B cell (primary cell): ENCODE data around the gene ZNF425. TPM values are rescaled to one million over a fixed set of nuclear protein-coding genes. Genes with fewer than 3 reads are reported as not detected.

Experiments
- ATAC-seq: fragments of 200-7000 bp; cut with Tn5 transposase; one replicate; pipeline ENCODE4 v1.10.0; 2021; ENCODE audit warnings: low read depth, mild to moderate bottlenecking, moderate number of reproducible peaks, moderate library complexity
- CTCF ChIA-PET: fragments of 350-600 bp; sonication (Branson Sonifier 250); formaldehyde crosslinking; loops from one replicate; lab custom pipeline; 2021; ENCODE audit warnings: antibody characterized with exemption, inconsistent platforms; lab: Charles Lee
- POLR2A ChIA-PET: fragments of 350-600 bp; sonication (Branson Sonifier 250); formaldehyde crosslinking; loops from one replicate; lab custom pipeline; 2021; ENCODE audit warnings: antibody characterized with exemption; lab: Charles Lee
- DNase-seq: peaks from one replicate; pipeline ENCODE4 v3.0.0; 2013
- H2AFZ ChIP-seq: 2 replicates; pipeline ENCODE4 v1.6.1; 2012; ENCODE audit warnings: mild to moderate bottlenecking, low read depth, low read length; ENCODE audit not compliant: insufficient read depth, poor library complexity, severe bottlenecking
- H3K27ac ChIP-seq, 2 donors: 1 replicate in 1 of 2; 2 replicates in 1 of 2; pipeline ENCODE4 v1.5.1; 2012 to 2013; ENCODE audit warnings: low read length in 2 of 2, mild to moderate bottlenecking in 2 of 2, moderate library complexity in 1 of 2
- H3K27me3 ChIP-seq, 4 experiments: fragments of 200-600 bp in 1 of 4; sonication (generic) in 1 of 4; replicated peaks in 1 of 4; 1 replicate in 2 of 4; 2 replicates in 2 of 4; pipeline versions ENCODE4 v1.6.1 to v1.7.0; 2013 to 2016; ENCODE audit warnings: low read length in 3 of 4, mild to moderate bottlenecking in 2 of 4, mixed read lengths in 1 of 4, moderate library complexity in 1 of 4; ENCODE audit not compliant: insufficient read depth in 4 of 4, control insufficient read depth in 3 of 4; ENCODE audit errors: control extremely low read depth in 1 of 4
- H3K36me3 ChIP-seq, 2 experiments: replicated peaks in 1 of 2; 1 replicate in 1 of 2; 2 replicates in 1 of 2; pipeline versions ENCODE4 v1.6.1 to v1.7.1; 2013; ENCODE audit warnings: low read length in 1 of 2; ENCODE audit not compliant: insufficient read depth in 2 of 2, control insufficient read depth in 1 of 2; ENCODE audit errors: control extremely low read depth in 1 of 2, extremely low read depth in 1 of 2
- H3K4me1 ChIP-seq, 2 donors: fragments of 200-600 bp in 1 of 2; sonication (generic) in 1 of 2; 1 replicate in 1 of 2; 2 replicates in 1 of 2; pipeline versions ENCODE4 v1.5.1 to v1.6.1; 2013 to 2017; ENCODE audit warnings: low read length in 2 of 2; ENCODE audit not compliant: control insufficient read depth in 2 of 2, insufficient read depth in 2 of 2
- H3K4me2 ChIP-seq: replicated peaks from 2 replicates; pipeline ENCODE3; 2012; ENCODE audit warnings: mild to moderate bottlenecking, low read depth, low read length; ENCODE audit not compliant: poor library complexity, severe bottlenecking
- H3K4me3 ChIP-seq, 5 experiments: fragments of 200-600 bp in 1 of 5; sonication (generic) in 1 of 5; 1 replicate in 3 of 5; 2 replicates in 2 of 5; pipeline versions ENCODE4 v1.5.1 to v1.7.0; 2011 to 2016; ENCODE audit warnings: low read length in 4 of 5, mild to moderate bottlenecking in 4 of 5, low read depth in 2 of 5, control low read depth in 1 of 5, moderate library complexity in 1 of 5; ENCODE audit not compliant: insufficient read depth in 1 of 5; ENCODE audit errors: control extremely low read depth in 1 of 5, extremely low read depth in 1 of 5
- H3K79me2 ChIP-seq: fragments of 200-600 bp; sonication (generic); one replicate; pipeline ENCODE4 v1.6.0; 2016; ENCODE audit warnings: low read length; ENCODE audit not compliant: control insufficient read depth, insufficient read depth
- H3K9ac ChIP-seq: fragments of 200-600 bp; sonication (generic); 2 replicates; pipeline ENCODE4 v1.6.1; 2017; ENCODE audit warnings: mild to moderate bottlenecking, low read length, moderate library complexity
- H3K9me3 ChIP-seq, 3 donors: one replicate each; pipeline versions ENCODE4 v1.6.1 to v1.7.1; 2013; ENCODE audit warnings: low read length in 2 of 3; ENCODE audit not compliant: control insufficient read depth in 2 of 3, insufficient read depth in 1 of 3; ENCODE audit errors: control extremely low read depth in 1 of 3
- H4K20me1 ChIP-seq: 2 replicates; pipeline ENCODE4 v1.6.0; 2012; ENCODE audit warnings: mild to moderate bottlenecking, low read length; ENCODE audit not compliant: insufficient read depth, control insufficient read depth, poor library complexity, severe bottlenecking
- H3K27ac Mint-ChIP-seq: one replicate; pipeline ENCODE4 v1.8.0; 2021; ENCODE audit warnings: mixed read lengths
- H3K27me3 Mint-ChIP-seq: one replicate; pipeline ENCODE4 v1.8.0; 2021; ENCODE audit warnings: mixed read lengths
- H3K4me1 Mint-ChIP-seq: one replicate; pipeline ENCODE4 v1.8.0; 2021; ENCODE audit warnings: mixed read lengths
- H3K4me3 Mint-ChIP-seq: one replicate; pipeline ENCODE4 v1.8.0; 2021; ENCODE audit warnings: mixed read lengths
- H3K9me3 Mint-ChIP-seq: one replicate; pipeline ENCODE4 v1.8.0; 2022; ENCODE audit warnings: mixed read lengths; ENCODE audit not compliant: insufficient read depth
- EZH2 ChIP-seq: IDR thresholded peaks from 2 replicates; pipeline ENCODE4 v1.6.1; 2012; ENCODE audit warnings: borderline replicate concordance, low read depth, mild to moderate bottlenecking, moderate library complexity, low read length; ENCODE audit not compliant: insufficient read depth, poor library complexity, severe bottlenecking
- WGBS: methylation state at CpG from one replicate; pipeline ENCODE4 v1.1.5; 2013; ENCODE audit warnings: missing lambda C conversion rate; ENCODE audit not compliant: insufficient coverage; 5-methylcytosine and 5-hydroxymethylcytosine counted together
- intact Hi-C: fragments of 100-400 bp; cut with micrococcal nuclease; formaldehyde crosslinking; loops from one replicate; pipeline ENCODE4 v1.10.0; 2022
- polyA plus RNA-seq: library from polyadenylated mRNA; depleted of rRNA; stranded (reverse); fragments of >200 nt; gene quantifications from 2 replicates; pipeline ENCODE4 v1.2.3, GENCODE V29; 2012
- total RNA-seq, 2 donors: library from RNA; stranded (reverse); fragments of 120-200 nt in 1 of 2; gene quantifications; 1 replicate in 1 of 2; 2 replicates in 1 of 2; pipeline versions ENCODE4 v1.2.3 to v1.2.4, GENCODE V29; 2013 to 2022
- TF ChIP-seq, protein P1 (sequence below): fragments of 200-600 bp; IDR thresholded peaks from one replicate; pipeline ENCODE4 v1.8.0; 2022; ENCODE audit warnings: antibody characterized with exemption, mild to moderate bottlenecking

The ZNF425 gene
- total and polyA plus RNA-seq, 2 donors (not counting 1 experiment from before 2014, with no cell fraction given), result 0.48 to 3.3 TPM

DNA sequence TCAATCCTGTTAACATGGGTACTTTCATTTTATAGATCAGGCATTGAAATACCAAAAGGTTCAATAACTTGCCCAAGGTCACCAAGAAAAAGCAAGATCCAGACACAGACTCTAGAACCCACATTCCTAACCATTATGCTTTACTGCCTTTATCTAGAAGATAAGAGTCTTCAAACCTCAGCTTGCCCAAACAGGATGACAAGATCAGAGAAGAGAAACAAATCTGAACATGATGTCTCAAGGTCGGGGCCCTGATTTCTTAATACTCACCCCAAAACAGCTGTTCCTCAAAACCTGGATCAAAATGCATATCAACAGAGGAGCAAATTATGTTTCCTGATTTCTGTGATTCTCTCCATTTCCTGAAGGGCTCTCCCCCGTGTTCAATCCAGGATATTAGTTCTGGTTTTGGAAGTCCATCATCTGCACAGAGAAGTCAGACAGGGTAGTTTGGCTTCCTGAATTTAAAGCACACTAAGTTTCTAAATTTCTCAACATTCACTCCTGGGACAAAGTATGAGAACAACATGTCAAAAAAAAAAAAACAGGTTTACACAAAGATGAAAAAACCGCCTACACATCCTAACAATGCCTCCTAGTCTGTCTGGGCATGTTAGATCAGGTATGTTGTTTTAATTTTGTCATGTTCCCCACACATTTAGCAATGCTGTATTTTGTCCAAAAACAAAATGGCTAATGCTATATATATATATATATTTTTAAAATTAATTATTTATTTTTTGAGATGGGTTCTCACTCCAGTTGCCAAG lies 51.8 kb downstream of the ZNF425 start:
- Mint-ChIP-seq H3K4me3 (no peak overlapping the region), H3K9me3 (no peaks in the 10 kb centered on the region), H3K27me3 (no peaks in the 10 kb centered on the region), H3K4me1 (no peaks in the 10 kb centered on the region), H3K27ac (no peak overlapping the region)
- ChIA-PET POLR2A (no interaction called here), CTCF (interaction anchor here (0.7 kb wide), 1 partner anchor 69 kb away, joined by 3 read pairs; no protein-coding TSS in a partner anchor)
- intact Hi-C loops, result no loop called here
- ATAC-seq, result no peak
- H4K20me1 ChIP-seq, result no peaks in the 10 kb centered on the region
- no peaks in the 10 kb centered on the region for H3K27me3 ChIP-seq
- H3K4me1 ChIP-seq, result no peaks in the 10 kb centered on the region
- H3K4me2 ChIP-seq, result no peak overlapping the region
- no peak for DNase-seq
- no peak overlapping the region for H3K4me3 ChIP-seq
- TF ChIP-seq EZH2, result no peak
- TF ChIP-seq, protein P1, sequence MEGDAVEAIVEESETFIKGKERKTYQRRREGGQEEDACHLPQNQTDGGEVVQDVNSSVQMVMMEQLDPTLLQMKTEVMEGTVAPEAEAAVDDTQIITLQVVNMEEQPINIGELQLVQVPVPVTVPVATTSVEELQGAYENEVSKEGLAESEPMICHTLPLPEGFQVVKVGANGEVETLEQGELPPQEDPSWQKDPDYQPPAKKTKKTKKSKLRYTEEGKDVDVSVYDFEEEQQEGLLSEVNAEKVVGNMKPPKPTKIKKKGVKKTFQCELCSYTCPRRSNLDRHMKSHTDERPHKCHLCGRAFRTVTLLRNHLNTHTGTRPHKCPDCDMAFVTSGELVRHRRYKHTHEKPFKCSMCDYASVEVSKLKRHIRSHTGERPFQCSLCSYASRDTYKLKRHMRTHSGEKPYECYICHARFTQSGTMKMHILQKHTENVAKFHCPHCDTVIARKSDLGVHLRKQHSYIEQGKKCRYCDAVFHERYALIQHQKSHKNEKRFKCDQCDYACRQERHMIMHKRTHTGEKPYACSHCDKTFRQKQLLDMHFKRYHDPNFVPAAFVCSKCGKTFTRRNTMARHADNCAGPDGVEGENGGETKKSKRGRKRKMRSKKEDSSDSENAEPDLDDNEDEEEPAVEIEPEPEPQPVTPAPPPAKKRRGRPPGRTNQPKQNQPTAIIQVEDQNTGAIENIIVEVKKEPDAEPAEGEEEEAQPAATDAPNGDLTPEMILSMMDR, result no peak
- peaks cover 0 to 33% of the 10 kb centered on the region in 2 experiments for H3K36me3 ChIP-seq
- WGBS, result no CpG with 5 or more reads among the region's 3 CpGs
- peaks cover 0 to 10% (median 0%) of the 10 kb centered on the region in 3 donors for H3K9me3 ChIP-seq
- no peak overlapping the region for H3K9ac ChIP-seq
- H3K79me2 ChIP-seq, result no peaks in the 10 kb centered on the region
- H2AFZ ChIP-seq, result no peak overlapping the region
- H3K27ac ChIP-seq, result no peak overlapping the region

DNA sequence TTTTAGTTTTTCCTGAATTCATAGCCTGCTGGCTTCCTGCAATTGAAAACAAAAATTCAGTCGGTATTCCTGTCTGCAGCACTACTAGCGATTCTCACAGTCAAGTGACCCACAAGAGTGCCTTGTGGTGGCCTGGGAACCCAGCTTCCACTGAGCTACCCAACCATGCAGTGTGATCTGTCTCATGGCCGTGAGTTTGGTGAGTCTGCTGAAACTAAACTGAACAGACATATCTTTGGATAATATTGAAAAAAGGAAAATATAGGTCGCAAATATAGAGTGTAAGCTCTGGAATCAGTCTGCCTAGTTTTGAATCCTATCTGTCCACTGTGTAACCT lies 53.7 kb downstream of the ZNF425 start:
- Histone ChIP-seq H3K36me3 (peaks cover 0 to 33% of the 10 kb centered on the region in 2 experiments), H2AFZ (no peak overlapping the region), H3K27me3 (no peaks in the 10 kb centered on the region), H3K4me3 (no peak overlapping the region), H3K4me2 (peak overlapping the region; percentile 35), H3K9me3 (peaks cover 0 to 10% (median 0%) of the 10 kb centered on the region in 3 donors), H3K9ac (no peak overlapping the region), H3K27ac (no peak overlapping the region), H3K79me2 (no peaks in the 10 kb centered on the region), H4K20me1 (no peaks in the 10 kb centered on the region), H3K4me1 (no peaks in the 10 kb centered on the region)
- DNase-seq (no peak), ATAC-seq (no peak)
- no peaks in the 10 kb centered on the region for H3K9me3 Mint-ChIP-seq
- H3K4me1 Mint-ChIP-seq, result peaks cover 3% of the 10 kb centered on the region
- CTCF ChIA-PET, result interaction anchor here (1.1 to 3.2 kb wide), 2 partner anchors 7 to 67 kb away, joined by 3 to 7 read pairs; no protein-coding TSS in a partner anchor
- no peak overlapping the region for H3K4me3 Mint-ChIP-seq
- POLR2A ChIA-PET, result no interaction called here
- WGBS, result 100% methylated on average over 2 of the region's 4 CpGs
- no peak for TF ChIP-seq EZH2
- TF ChIP-seq, protein P1, result no peak
- H3K27ac Mint-ChIP-seq, result no peak overlapping the region
- intact Hi-C loops, result no loop called here
- H3K27me3 Mint-ChIP-seq, result no peaks in the 10 kb centered on the region
